HG03457 (cell line): ENCODE results near the gene TAOK2.

Experiments used
- ATAC-seq: cut with Tn5 transposase; IDR thresholded peaks from one replicate; pipeline ENCODE4 v1.9.1; 2021; ENCODE audit warnings: moderate number of reproducible peaks; ENCODE audit not compliant: unreplicated experiment

TAOK2 gene

DNA sequence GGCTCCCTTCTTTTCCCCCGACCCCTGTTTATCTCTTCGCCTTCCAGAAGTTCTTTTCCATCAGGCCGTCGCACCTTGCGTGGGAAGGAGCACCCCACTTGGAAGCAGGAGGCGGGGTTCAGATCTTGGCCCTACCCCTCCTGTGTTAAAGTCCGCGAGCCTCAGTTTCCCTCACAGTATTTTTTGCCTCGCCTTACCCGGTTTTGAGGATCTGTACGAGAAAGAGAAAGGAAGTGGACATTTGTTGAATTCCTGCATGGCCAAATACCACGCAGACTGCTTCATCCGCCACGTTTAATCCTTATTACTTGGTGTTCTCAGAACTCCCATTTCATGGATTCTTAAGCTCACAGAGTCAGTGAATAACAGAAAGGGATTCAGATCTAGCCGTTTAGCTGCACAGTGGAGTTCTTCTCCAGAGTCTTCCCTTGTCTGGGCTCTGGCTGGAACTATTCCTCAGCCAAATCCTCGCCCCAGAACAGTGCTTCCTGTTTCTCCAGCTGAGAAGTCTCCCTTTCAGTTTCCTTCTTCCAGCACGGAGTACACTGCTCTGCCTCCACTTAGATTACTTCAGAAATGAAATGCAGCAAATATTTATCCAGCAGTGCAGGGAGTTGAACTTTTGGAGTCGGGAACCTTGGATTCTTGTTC is 11.2 kb upstream of the TAOK2 start:
- ATAC-seq = peak; percentile 7

DNA sequence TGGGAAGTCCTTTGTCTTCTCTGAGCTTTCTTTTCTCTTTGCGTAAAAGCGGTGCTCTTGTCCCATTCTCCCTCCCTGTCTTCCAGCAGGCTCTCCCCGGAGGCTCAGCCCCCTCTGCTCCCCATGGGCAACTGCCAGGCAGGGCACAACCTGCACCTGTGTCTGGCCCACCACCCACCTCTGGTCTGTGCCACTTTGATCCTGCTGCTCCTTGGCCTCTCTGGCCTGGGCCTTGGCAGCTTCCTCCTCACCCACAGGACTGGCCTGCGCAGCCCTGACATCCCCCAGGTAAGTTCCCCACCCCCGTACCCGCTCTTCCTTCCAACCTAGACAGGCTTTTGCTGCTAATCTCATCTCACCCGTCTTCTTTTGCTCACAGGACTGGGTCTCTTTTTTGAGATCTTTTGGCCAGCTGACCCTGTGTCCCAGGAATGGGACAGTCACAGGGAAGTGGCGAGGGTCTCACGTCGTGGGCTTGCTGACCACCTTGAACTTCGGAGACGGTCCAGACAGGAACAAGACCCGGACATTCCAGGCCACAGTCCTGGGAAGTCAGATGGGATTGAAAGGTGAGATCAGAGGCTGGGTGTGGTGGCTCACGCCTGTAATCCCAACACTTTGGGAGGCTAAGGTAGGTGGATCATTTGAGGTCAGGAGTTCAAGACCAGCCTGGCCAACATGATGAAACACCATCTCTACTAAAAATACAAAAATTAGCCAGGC is 10.5 kb upstream of the TAOK2 start:
- no peak for ATAC-seq

DNA sequence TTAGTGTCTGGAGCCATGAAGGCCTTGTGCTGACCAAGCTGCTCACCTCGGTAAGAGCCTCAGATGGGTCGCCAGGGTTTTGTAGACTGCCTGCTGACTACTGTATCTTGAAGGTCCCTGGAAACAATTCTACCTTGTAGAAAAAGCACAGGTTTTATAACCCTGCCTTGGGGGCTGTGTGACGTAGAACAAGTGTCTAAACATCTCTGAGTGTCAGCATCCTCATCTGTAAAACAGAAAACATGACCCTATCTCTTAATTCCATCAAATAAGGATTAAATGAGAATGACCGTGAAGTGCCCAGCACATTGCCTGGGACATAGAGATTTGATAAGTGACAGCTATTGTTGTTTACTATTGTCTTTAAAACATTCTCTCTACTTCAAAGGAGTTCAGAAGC is 5.5 kb upstream of the TAOK2 start:
- no peak for ATAC-seq

DNA sequence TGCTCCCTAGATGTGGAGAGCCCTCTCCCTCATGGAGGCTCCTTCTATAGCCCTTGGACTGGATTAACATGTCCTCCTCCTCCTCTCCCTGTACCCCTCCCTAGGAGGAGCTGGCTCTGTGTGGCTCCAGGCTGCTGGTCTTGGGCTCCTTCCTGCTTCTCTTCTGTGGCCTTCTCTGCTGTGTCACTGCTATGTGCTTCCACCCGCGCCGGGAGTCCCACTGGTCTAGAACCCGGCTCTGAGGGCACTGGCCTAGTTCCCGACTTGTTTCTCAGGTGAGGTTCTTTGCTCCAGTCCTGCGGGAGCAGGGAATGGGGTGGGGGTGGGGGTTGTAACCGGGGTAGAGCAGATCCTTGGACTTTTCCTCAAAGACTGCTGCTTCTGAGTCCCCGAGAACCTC is 2.4 kb upstream of the TAOK2 start:
- ATAC-seq = no peak

DNA sequence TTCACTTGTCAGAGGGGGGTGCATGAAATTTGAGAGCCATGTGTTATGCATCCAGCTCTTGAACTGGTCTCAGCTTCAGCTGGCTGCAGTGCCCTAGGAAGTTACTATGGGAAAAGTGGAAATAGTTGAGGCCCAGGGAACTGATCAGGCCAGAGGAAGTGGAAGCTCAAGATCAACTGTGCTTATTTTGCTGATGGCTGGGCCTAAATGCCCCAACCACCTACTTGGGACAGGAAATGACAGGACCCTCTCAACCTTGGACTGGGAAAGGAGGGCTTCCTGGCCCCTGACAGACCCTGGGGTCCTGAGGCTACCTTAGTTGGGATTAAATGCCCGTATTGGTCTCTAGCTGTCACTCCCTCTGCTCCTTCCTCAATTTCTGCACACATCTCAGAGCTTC is 1.2 kb upstream of the TAOK2 start:
- no peak for ATAC-seq

DNA sequence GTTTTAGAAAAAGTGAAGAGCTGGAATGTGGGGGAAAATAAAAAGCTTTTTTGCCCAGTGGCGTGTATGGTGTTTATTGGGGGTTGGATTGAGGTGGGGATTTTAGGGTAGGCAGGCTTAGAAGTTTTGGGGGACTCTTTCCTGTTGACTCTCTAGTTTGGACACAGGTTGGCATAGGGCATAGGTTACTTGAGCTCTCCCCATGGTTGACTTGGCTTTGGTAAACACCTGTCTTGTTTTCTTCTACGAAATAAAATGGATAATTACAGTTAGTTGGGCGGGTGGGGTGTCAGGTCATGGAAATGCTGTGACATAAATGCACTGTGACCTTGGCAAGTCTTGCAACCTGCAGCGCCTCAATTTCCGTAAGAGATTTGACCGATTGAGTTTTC is 680 bp upstream of the TAOK2 start:
- no peak for ATAC-seq

DNA sequence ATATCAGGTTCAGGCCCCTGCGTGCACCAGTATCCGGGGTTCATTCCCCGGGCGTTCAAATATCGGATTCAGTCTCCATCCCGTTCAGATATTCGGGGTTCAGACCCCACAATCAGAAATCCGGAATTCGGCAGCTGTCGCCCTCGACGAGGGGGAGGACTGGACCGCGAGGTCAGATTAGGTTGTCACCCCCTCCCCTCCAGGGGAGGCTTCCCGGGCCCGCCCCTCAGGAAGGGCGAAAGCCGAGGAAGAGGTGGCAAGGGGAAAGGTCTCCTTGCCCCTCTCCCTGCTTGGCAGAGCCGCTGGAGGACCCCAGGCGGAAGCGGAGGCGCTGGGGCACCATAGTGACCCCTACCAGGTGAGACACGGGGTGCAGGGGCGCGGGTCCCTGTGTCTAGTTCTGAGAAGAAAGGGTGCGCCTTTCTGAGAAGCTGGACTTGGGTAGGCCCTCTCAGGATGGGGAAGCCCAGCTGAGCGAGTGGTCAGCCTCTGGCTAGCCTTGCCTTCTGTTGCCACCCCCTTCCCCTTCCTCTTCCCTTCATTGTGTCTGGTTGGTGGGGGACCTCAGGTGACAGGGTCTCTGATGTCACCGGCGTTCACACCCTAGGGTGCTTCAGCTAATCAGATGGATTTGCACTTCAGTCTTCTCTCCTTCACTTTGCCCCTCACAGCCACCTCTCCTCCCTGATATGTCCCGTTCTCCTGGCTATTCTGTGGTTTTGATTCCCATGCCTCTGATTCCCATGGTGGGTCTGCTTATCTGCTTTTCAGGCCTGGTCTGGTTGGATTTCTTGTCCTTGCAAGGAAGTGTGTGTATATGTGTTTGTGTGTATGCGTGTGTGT is 844 bp downstream of the TAOK2 start:
- no peak for ATAC-seq

DNA sequence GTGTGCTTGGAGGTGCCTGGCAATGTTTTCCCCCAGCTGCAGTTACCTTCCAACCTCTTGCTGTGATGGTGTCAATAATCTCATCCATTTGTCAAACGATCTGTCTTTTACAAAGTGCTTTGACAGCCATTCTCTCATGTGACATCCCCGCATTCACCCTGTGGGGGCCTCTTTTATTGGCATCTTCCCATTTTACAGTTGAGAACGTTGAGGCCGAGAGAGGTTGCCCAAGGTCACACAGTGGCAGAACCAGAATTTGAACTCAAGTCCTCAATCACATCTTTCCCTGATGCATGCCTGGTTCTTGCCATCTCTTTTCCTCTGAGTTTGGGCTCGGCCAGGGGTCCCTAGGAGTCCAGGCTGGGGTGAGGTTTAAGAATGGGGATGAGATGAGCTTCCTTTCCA is 1.5 kb downstream of the TAOK2 start:
- no peak for ATAC-seq

DNA sequence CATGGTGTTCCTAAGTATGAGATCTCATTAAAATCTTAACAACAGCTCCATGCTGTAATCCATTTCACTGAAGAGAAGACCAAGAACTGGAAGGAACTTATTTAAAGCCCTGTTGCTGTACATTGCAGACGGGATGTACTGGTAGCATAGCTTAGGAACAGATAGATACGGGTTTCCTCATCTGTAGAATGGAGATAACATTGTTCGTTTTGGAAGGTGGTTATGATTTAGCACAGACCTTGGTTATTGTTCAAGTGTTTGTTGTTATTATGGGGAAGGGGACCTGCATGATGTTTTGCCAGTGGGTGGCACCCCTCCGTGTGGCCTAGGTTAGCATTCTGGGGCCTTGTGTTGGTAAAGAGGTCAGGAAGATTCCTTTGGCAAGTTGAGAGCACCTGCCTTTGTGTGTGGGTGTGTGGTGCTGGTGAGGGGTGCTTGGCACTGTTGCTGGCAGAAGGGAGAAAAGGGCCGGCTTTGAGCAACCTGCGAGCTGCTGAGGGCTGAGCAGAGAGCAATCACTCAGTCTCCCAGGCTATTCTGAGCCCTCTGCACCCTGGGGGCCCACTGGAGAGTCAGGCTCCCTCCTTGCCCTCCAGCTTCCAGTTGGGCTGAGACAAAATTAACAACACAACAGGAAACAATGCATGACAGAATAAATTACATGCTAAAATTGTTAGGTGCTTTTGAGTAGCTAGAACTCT is 2.3 kb downstream of the TAOK2 start:
- no peak for ATAC-seq

DNA sequence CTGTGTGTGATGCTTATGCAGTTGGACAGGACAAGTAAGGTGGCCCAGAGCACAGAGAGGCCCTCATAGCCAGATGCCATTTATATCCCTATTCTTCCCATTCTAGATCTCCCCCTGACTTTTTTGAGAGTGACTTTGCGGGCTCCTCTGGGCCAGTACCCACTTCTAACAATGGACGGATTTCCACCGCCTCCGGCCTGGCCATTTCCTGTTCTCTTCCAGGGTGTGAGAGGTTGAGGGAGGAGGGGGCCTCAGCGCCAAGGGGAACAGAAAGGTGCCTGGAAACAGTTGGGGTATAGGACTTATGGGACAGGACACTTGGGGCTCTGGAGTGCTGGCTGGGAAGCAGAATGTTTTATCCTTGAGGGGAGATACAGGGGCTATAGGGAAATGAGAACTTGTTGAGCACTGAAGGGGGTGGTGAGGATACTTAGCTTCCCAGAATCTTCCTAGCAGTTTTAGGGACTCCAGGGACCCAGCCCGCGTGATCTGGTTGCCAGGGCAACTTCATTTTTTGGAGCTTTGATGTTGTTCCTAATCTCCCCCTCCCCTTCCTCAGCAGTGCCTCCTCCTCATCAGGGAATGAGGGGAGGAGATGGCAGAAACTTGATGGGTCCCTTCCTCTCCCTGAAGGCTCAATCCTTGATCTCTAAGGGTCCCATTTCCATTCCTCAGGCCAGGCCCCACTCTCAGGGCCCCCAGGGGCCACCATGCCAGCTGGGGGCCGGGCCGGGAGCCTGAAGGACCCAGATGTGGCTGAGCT is 3.6 kb downstream of the TAOK2 start:
- ATAC-seq = no peak

DNA sequence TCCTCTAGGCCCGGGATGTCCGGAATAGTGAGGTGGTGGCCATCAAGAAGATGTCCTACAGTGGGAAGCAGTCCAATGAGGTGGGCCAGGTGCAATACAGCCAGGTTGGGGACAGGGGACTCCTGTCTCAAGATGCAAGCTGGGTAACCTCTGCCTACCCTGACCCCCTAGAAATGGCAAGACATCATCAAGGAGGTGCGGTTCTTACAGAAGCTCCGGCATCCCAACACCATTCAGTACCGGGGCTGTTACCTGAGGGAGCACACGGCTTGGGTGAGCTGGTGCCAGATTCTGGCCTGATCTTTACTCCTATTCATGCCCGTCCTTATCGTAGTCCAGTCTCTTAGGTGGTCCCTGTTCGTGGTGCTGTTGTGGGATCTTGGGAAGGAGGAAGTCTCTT is 4.4 kb downstream of the TAOK2 start:
- no peak for ATAC-seq

DNA sequence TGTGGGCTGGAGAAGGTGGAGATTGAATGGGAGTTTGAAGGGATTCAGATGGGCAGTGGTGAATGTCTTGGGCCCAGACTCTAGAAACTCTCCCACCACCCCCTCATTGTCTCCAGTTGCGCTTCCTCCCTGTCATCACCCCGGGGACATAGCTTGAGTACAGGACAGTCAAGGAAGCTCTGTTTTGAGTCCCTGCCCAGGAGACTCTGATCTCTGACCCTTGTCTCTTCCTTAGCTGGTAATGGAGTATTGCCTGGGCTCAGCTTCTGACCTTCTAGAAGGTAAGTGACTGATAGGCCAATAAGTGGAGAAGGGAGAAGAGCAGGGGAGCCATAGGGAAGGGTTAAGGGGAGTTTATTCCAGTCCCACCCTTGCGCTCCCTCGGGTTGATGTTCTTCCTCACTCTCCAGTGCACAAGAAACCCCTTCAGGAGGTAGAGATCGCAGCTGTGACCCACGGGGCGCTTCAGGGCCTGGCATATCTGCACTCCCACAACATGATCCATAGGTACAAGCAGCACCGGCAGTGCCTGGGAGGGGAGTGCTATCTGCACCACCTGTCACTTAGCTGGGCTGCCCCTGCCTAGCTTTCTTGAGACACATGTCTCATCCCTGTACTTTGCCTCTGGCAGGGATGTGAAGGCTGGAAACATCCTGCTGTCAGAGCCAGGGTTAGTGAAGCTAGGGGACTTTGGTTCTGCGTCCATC is 5.0 kb downstream of the TAOK2 start:
- ATAC-seq = no peak

DNA sequence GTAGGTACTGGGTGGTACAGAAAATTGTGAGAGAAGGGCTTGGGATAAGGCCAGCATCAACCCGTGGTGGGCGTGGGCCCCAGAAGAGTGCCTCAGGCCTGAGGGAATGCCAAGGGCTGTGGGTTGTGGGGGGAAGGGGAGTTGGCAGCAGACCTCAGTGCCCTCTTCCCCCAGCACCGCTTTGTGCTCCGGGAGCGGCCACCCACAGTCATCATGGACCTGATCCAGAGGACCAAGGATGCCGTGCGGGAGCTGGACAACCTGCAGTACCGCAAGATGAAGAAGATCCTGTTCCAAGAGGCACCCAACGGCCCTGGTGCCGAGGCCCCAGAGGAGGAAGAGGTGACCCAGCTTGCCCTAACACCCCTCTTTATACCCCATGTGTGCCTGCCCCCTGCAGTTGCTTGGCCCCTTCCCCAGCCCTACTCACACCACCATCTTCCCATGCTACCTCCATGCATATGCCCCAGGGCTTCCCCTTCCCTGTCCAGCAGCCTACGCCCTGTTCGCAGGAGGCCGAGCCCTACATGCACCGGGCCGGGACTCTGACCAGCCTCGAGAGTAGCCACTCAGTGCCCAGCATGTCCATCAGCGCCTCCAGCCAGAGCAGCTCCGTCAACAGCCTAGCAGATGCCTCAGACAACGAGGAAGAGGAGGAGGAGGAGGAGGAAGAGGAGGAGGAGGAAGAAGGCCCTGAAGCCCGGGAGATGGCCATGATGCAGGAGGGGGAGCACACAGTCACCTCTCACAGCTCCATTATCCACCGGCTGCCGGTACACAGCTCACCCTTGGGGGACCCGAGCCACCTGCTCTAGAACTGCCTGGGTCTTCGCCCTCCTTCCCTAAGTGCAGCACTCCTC is 9.1 kb downstream of the TAOK2 start:
- ATAC-seq = no peak

DNA sequence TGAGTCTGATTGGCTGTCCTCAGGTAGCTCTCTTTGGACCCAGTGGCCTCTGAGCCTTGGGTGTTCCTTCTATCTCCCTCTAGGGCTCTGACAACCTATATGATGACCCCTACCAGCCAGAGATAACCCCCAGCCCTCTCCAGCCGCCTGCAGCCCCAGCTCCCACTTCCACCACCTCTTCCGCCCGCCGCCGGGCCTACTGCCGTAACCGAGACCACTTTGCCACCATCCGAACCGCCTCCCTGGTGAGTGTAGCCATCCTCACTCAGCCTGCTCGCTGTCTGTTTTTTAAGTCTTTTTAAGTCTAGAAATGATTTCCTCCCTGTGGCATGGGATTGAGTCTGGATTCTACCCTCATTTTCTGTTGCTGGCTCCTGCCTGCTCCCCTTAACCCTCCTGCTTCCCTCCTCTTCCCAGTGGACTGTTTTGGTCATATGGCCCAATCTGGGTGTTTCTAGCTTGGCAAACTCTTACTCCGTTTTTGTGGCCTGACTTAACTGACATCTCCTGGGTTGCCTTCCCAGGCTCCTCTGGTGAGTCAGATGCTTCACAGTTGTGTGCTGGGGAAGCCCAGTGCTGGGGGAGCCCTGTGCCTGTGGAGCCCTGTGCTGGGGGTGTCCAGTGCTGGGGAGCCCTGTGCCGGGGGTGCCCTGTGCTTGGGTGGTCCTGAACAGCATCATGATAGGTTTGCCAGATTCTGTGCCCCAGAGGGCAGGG is 9.9 kb downstream of the TAOK2 start:
- ATAC-seq = no peak

DNA sequence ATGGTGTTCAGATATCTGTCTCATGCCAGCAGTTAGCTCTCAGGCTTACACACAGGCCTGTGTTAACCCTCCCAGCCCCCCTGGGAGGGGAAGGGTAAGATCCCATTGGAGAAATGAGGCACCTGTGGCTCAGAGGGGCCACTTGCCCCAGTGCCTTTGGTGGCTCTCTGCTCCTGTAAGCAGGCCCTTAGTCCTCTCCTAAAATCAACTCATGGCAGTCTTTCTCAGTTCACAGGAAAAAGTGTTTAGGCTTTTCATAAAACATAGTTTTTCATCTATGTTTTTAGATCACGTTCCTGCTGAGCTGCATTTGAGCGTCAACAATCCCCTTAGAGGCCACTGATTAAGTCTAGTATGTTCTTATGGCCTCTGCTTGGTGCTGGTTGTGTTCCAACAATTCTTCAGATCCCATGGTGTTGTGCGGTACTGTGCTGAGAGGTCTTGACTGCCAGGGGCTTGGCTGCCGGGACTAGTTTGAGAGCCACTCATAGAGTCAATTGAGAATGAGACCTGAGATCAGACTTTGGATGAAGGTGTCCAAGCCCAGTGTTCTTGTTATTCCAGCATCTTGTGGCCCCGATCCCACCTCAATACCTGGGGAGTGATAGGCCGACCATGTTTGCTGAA is 10.6 kb downstream of the TAOK2 start:
- ATAC-seq = no peak

DNA sequence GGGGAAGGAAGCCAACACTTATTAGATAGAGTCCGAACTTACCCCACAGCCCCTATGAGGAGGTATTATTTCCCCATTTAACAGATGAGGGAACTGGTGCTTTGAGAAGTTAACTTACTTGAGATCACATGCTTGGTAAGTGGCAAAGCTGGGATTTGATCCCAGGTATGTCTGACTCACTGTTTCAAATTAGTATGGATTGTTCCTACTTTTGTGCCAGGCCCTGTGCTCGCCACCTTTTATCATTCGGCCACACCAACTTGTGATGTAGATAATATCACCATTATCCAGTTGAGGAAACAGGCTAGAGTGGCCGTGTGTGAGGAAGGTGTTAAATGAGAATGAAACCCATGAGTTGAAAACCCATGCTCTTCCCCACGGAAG is 11.1 kb downstream of the TAOK2 start:
- ATAC-seq = no peak

DNA sequence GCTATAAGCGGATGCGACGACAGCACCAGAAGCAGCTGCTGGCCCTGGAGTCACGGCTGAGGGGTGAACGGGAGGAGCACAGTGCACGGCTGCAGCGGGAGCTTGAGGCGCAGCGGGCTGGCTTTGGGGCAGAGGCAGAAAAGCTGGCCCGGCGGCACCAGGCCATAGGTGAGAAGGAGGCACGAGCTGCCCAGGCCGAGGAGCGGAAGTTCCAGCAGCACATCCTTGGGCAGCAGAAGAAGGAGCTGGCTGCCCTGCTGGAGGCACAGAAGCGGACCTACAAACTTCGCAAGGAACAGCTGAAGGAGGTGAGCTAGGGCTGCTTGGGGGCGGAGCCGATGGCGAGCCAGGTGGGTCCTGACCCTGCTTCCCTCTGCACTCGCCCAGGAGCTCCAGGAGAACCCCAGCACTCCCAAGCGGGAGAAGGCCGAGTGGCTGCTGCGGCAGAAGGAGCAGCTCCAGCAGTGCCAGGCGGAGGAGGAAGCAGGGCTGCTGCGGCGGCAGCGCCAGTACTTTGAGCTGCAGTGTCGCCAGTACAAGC is 11.7 kb downstream of the TAOK2 start:
- ATAC-seq = no peak

DNA sequence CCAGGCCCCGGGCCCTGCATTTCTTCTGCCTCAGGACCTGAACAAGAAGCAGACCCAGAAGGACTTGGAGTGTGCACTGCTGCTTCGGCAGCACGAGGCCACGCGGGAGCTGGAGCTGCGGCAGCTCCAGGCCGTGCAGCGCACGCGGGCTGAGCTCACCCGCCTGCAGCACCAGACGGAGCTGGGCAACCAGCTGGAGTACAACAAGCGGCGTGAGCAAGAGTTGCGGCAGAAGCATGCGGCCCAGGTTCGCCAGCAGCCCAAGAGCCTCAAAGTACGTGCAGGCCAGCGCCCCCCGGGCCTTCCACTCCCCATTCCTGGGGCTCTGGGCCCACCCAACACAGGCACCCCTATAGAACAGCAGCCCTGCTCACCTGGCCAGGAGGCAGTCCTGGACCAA is 12.6 kb downstream of the TAOK2 start:
- no peak for ATAC-seq
